ENCODE data around the gene CHRNA7.

Gene CHRNA7

DNA sequence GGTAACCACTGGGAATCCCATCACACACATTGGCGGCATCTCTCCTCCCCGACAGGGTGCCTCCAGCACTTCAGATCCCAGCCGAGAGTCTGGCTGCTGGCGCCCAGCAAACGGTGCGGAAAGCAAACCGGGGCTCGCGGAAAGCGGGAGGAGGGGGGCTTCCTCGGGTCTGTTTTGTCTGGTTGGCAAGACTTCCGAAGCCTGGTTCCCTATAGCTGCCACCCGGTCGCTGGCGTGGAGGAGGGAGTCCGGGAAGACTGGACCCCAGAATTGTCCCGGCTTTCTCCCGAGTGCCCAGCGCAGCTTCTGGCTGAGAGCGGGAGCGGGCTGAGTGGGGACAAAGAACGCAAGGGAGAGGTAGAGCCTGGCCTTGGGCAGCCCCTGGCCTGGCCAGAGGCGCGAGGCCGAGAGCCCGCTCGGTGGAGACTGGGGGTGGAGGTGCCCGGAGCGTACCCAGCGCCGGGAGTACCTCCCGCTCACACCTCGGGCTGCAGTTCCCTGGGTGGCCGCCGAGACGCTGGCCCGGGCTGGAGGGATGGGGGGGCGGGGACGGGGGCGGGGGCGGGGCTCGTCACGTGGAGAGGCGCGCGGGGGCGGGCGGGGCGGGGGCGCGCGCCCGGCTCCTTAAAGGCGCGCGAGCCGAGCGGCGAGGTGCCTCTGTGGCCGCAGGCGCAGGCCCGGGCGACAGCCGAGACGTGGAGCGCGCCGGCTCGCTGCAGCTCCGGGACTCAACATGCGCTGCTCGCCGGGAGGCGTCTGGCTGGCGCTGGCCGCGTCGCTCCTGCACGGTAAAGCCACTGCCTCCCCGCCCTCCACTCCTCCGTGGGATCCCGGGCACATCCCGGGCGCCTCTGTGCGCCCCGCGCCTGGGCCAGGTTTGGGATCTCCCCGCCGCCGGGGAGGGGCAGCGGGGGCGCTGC lies at the start of gene CHRNA7:
Gene CHRNA7 (plus strand): TSS at position 654 of the 920 bp plus-strand sequence. CDS start 80 bp downstream, at position 734.
- DNase-seq (ENCODE audit: low spot score in 2 of 2) (no peak), ATAC-seq (peak; percentile 60)
- Mint-ChIP-seq H3K4me1 (peaks cover 10% of the 10 kb centered on the region), H3K27ac (no peak within 1 kb of the TSS), H3K36me3 (no peaks in the 10 kb centered on the region), H3K9me3 (no peaks in the 10 kb centered on the region), H3K4me3 (peak within 1 kb of the TSS; percentile 55)

- H3K36me3 Mint-ChIP-seq, result no peaks in the 10 kb centered on the region
- DNase-seq (ENCODE audit: low spot score in 2 of 2) (no peak), ATAC-seq (no peak)
- H3K4me3 Mint-ChIP-seq, result no peak overlapping the region
- H3K27ac Mint-ChIP-seq, result no peak overlapping the region
- H3K4me1 Mint-ChIP-seq, result peaks cover 8% of the 10 kb centered on the region
- H3K9me3 Mint-ChIP-seq, result no peaks in the 10 kb centered on the region
These were observed 44.7 kb upstream of the CHRNA7 start for GRCh38 chr15:31985607-31986006.

GRCh38 chr15:31993062-31993461 lies 37.3 kb upstream of the CHRNA7 start:
- no peak overlapping the region for H3K27ac Mint-ChIP-seq
- no peak overlapping the region for H3K4me3 Mint-ChIP-seq
- ATAC-seq (no peak), DNase-seq (ENCODE audit: low spot score in 2 of 2) (no peak)
- H3K36me3 Mint-ChIP-seq, result no peaks in the 10 kb centered on the region
- no peaks in the 10 kb centered on the region for H3K4me1 Mint-ChIP-seq
- H3K9me3 Mint-ChIP-seq, result no peaks in the 10 kb centered on the region

GRCh38 chr15:31997711-31998110 lies 32.6 kb upstream of the CHRNA7 start:
- ATAC-seq, result no peak
- H3K9me3 Mint-ChIP-seq, result no peaks in the 10 kb centered on the region
- H3K4me3 Mint-ChIP-seq, result no peak overlapping the region
- H3K27ac Mint-ChIP-seq, result no peak overlapping the region
- no peaks in the 10 kb centered on the region for H3K4me1 Mint-ChIP-seq
- DNase-seq (ENCODE audit: low spot score in 2 of 2), result no peak
- H3K36me3 Mint-ChIP-seq, result no peaks in the 10 kb centered on the region

DNA sequence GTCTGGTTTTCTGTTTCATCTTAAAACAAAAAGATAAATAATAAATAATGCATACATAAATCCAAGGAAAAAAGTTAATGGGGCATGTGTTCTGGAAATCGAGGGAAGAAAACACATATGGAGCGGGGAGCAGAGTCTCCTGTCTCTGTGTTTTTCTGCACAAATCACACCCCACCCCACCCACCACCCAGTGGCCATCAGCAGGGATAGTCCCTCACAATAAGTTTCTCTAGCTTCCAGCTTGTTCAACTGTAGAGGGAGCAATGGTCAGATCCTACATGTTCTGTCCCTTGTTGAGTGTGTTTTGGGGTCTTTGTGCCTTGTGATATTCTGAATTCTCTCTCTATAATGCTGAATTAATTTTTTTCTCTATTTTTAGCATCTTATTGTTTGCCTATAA lies 26.8 kb upstream of the CHRNA7 start:
- Mint-ChIP-seq H3K27ac (no peak overlapping the region), H3K4me1 (no peaks in the 10 kb centered on the region), H3K4me3 (no peak overlapping the region), H3K9me3 (no peaks in the 10 kb centered on the region), H3K36me3 (no peaks in the 10 kb centered on the region)
- no peak for ATAC-seq
- no peak for DNase-seq (ENCODE audit: low spot score in 2 of 2)

GRCh38 chr15:32004249-32004648 lies 26.1 kb upstream of the CHRNA7 start:
- DNase-seq (ENCODE audit: low spot score in 2 of 2), result no peak
- Mint-ChIP-seq H3K27ac (no peak overlapping the region), H3K4me3 (no peak overlapping the region), H3K36me3 (no peaks in the 10 kb centered on the region), H3K9me3 (no peaks in the 10 kb centered on the region), H3K4me1 (no peaks in the 10 kb centered on the region)
- ATAC-seq, result no peak

GRCh38 chr15:32007355-32007960 lies 22.9 kb upstream of the CHRNA7 start:
- H3K4me3 Mint-ChIP-seq, result no peak overlapping the region
- no peak overlapping the region for H3K27ac Mint-ChIP-seq
- no peaks in the 10 kb centered on the region for H3K4me1 Mint-ChIP-seq
- DNase-seq (ENCODE audit: low spot score in 2 of 2), result no peak
- no peaks in the 10 kb centered on the region for H3K36me3 Mint-ChIP-seq
- ATAC-seq, result no peak
- H3K9me3 Mint-ChIP-seq, result no peaks in the 10 kb centered on the region

DNA sequence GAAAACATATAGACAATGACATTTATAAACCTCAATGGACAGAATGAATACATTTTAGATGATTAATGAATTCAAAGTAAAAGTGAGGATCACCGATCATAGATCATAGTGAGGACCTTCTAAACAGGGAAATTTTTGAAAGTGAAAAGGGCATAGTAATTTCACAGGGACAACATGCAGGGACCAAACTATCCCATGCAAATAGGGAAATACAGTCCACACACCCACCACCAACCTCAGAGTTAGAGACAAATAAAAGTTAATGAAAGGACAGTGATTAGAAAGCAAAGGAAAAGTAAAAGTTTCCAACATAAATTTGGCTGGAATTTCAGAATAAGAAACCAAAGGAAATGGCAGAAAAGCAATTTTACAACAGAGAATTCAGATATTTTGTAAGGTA lies 15.4 kb upstream of the CHRNA7 start:
- Mint-ChIP-seq H3K36me3 (no peaks in the 10 kb centered on the region), H3K9me3 (no peaks in the 10 kb centered on the region), H3K27ac (no peak overlapping the region), H3K4me1 (no peaks in the 10 kb centered on the region), H3K4me3 (no peak overlapping the region)
- ATAC-seq (no peak), DNase-seq (ENCODE audit: low spot score in 2 of 2) (no peak)

DNA sequence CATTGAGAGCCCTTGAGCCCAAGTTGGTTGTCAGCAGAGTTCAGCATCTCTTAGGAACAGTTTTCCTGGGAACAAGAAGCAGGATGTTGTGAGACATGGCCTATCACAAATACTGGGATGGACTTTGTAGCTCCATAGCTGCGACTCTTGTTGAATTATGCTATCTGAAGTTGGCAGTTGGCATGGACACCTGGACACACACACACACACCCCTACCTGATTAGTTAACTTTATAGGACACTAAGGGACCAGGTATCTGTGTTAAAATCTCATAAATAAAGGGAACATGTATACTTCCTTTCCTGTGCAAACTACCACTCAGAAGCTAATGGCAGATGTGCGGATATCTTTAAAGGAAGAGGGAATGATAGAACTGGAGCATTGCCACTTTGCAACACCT lies 10.2 kb upstream of the CHRNA7 start:
- Mint-ChIP-seq H3K4me1 (no peaks in the 10 kb centered on the region), H3K9me3 (no peaks in the 10 kb centered on the region), H3K36me3 (no peaks in the 10 kb centered on the region), H3K4me3 (no peak overlapping the region), H3K27ac (no peak overlapping the region)
- no peak for ATAC-seq
- no peak for DNase-seq (ENCODE audit: low spot score in 2 of 2)

GRCh38 chr15:32028921-32029320 lies 1.4 kb upstream of the CHRNA7 start:
- no peak for DNase-seq (ENCODE audit: low spot score in 2 of 2)
- H3K27ac Mint-ChIP-seq, result no peak overlapping the region
- no peaks in the 10 kb centered on the region for H3K36me3 Mint-ChIP-seq
- H3K4me1 Mint-ChIP-seq, result peaks cover 10% of the 10 kb centered on the region
- H3K9me3 Mint-ChIP-seq, result no peaks in the 10 kb centered on the region
- no peak for ATAC-seq
- H3K4me3 Mint-ChIP-seq, result no peak overlapping the region

GRCh38 chr15:32029409-32029861 lies 880 bp upstream of the CHRNA7 start:
- no peak for DNase-seq (ENCODE audit: low spot score in 2 of 2)
- Mint-ChIP-seq H3K27ac (no peak overlapping the region), H3K9me3 (no peaks in the 10 kb centered on the region), H3K4me3 (peak overlapping the region; percentile 55), H3K4me1 (peaks cover 10% of the 10 kb centered on the region), H3K36me3 (no peaks in the 10 kb centered on the region)
- ATAC-seq, result no peak

- Mint-ChIP-seq H3K27ac (no peak overlapping the region), H3K9me3 (no peaks in the 10 kb centered on the region), H3K36me3 (no peaks in the 10 kb centered on the region), H3K4me3 (peak overlapping the region; percentile 39), H3K4me1 (peaks cover 10% of the 10 kb centered on the region)
- peak; percentile 27 for ATAC-seq
- no peak for DNase-seq (ENCODE audit: low spot score in 2 of 2)
These were observed 480 bp downstream of the CHRNA7 start for GRCh38 chr15:32030795-32031194.

GRCh38 chr15:32033186-32033890 lies 3.0 kb downstream of the CHRNA7 start:
- ATAC-seq, result no peak
- Mint-ChIP-seq H3K4me3 (no peak overlapping the region), H3K27ac (no peak overlapping the region), H3K36me3 (no peaks in the 10 kb centered on the region), H3K4me1 (peaks cover 10% of the 10 kb centered on the region), H3K9me3 (no peaks in the 10 kb centered on the region)
- no peak for DNase-seq (ENCODE audit: low spot score in 2 of 2)

GRCh38 chr15:32034106-32034505 lies 3.8 kb downstream of the CHRNA7 start:
- DNase-seq (ENCODE audit: low spot score in 2 of 2), result no peak
- Mint-ChIP-seq H3K4me3 (no peak overlapping the region), H3K27ac (no peak overlapping the region), H3K4me1 (peaks cover 10% of the 10 kb centered on the region), H3K36me3 (no peaks in the 10 kb centered on the region), H3K9me3 (no peaks in the 10 kb centered on the region)
- ATAC-seq, result no peak

GRCh38 chr15:32035285-32035684 lies 5.0 kb downstream of the CHRNA7 start:
- ATAC-seq (no peak), DNase-seq (ENCODE audit: low spot score in 2 of 2) (no peak)
- no peak overlapping the region for H3K27ac Mint-ChIP-seq
- H3K36me3 Mint-ChIP-seq, result no peaks in the 10 kb centered on the region
- no peak overlapping the region for H3K4me3 Mint-ChIP-seq
- no peaks in the 10 kb centered on the region for H3K9me3 Mint-ChIP-seq
- H3K4me1 Mint-ChIP-seq, result no peaks in the 10 kb centered on the region

Measured in stimulated activated effector memory CD8-positive, alpha-beta T cell treated with anti-CD3 and anti-CD28 coated beads, Interleukin-12 subunit alpha, Interleukin-12 subunit beta, amount 100 ng/mL, for 72 hours (primary cell).